GM23248 (cell line): Measurements from ENCODE around the gene CARD11.

Experiments used
- EZH2 ChIP-seq: fragments of 200-600 bp; sonication (generic); IDR thresholded peaks from 2 replicates; pipeline ENCODE4 v1.6.1; 2018; ENCODE audit warnings: antibody characterized with exemption, mild to moderate bottlenecking; ENCODE audit not compliant: insufficient read depth, poor library complexity, severe bottlenecking
- EZH2phosphoT487 ChIP-seq: fragments of 200-600 bp; sonication (generic); IDR thresholded peaks from 2 replicates; pipeline ENCODE4 v1.6.1; 2018; ENCODE audit warnings: antibody characterized with exemption, moderate library complexity, mild to moderate bottlenecking, low read depth; ENCODE audit not compliant: insufficient read depth

- no peak for TF ChIP-seq EZH2
- no peak for TF ChIP-seq EZH2phosphoT487
Measured at GRCh38 chr7:2965745-2966270, 77.9 kb downstream of the CARD11 start.
